Heart left ventricle (tissue), 16 donors: Measurements from ENCODE around the gene CDS1. TPM values are rescaled to one million over a fixed set of nuclear protein-coding genes. Genes with fewer than 3 reads are reported as not detected.

Experiments
- ATAC-seq, 4 donors: fragments of 200-7000 bp; cut with Tn5 transposase; one replicate each; pipeline ENCODE4 v1.9.1; 2020 to 2022; ENCODE audit warnings: moderate library complexity in 4 of 4, mild to moderate bottlenecking in 3 of 4, moderate number of reproducible peaks in 1 of 4
- DNase-seq, 5 donors: peaks; one replicate each; pipeline ENCODE4 v3.0.0-alpha.2; 2020
- H3K27ac ChIP-seq, 12 donors: fragments of 200-600 bp; sonication (generic) in 4 of 12; one replicate each; pipeline versions ENCODE4 v1.5.0 to v1.8.0; 2016 to 2022; ENCODE audit warnings: mild to moderate bottlenecking in 2 of 12
- H3K27me3 ChIP-seq, 9 donors: fragments of 200-600 bp; sonication (generic) in 2 of 9; one replicate each; pipeline versions ENCODE4 v1.5.1 to v1.8.0; 2016 to 2022; ENCODE audit warnings: mild to moderate bottlenecking in 3 of 9
- H3K36me3 ChIP-seq, 9 donors: fragments of 200-600 bp; sonication (generic) in 2 of 9; one replicate each; pipeline versions ENCODE4 v1.5.0 to v1.8.0; 2018 to 2022; ENCODE audit warnings: mild to moderate bottlenecking in 2 of 9
- H3K4me1 ChIP-seq, 12 donors: fragments of 200-600 bp; sonication (generic) in 4 of 12; one replicate each; pipeline versions ENCODE4 v1.5.0 to v1.8.0; 2016 to 2022; ENCODE audit warnings: mild to moderate bottlenecking in 3 of 12
- H3K4me3 ChIP-seq, 12 donors: fragments of 200-600 bp; sonication (generic) in 4 of 12; one replicate each; pipeline versions ENCODE4 v1.5.0 to v1.8.0; 2017 to 2022; ENCODE audit warnings: mild to moderate bottlenecking in 9 of 12, moderate library complexity in 4 of 12
- H3K9me3 ChIP-seq, 12 donors: fragments of 200-600 bp; sonication (generic) in 4 of 12; one replicate each; pipeline versions ENCODE4 v1.5.0 to v1.8.0; 2016 to 2022; ENCODE audit warnings: mild to moderate bottlenecking in 1 of 12
- POLR2A ChIP-seq, 2 donors: fragments of 450-650 bp; IDR thresholded peaks; one replicate each; pipeline ENCODE4 v1.6.1; 2017; ENCODE audit warnings: antibody characterized with exemption in 2 of 2, mild to moderate bottlenecking in 2 of 2, moderate library complexity in 2 of 2
- WGBS, 4 donors: extraction: QIAGEN DNeasy Blood & Tissue Kit in 2 of 4; methylation state at CpG; one replicate each; pipeline versions ENCODE4 v1.1.5 to v1.1.7; 2013 to 2018; 5-methylcytosine and 5-hydroxymethylcytosine counted together
- intact Hi-C, 10 donors: fragments of 100-400 bp; cut with DNase I; formaldehyde crosslinking; loops; one replicate each; pipeline versions ENCODE4 v1.11.1 to v1.14.2; 2022
- polyA plus RNA-seq, 2 donors: library from polyadenylated mRNA; stranded (reverse); fragments of 200-250 nt; gene quantifications; one replicate each; pipeline ENCODE4 v1.2.3, GENCODE V29; 2013
- total RNA-seq, 9 donors: library from RNA; depleted of rRNA in 2 of 9; stranded (reverse); fragments of >200 nt in 2 of 9; fragmentation: NEBNext Ultra II Directional in 3 of 9; extraction: Animal tissue kit (Norgen Biotek cat#: 25700) in 3 of 9; gene quantifications; one replicate each; pipeline versions ENCODE4 v1.1.0 to v1.2.4, GENCODE V29; 2016 to 2023
- TF ChIP-seq, protein P1 (sequence below), 12 donors: fragments of 200-600 bp; sonication (generic) in 4 of 12; IDR thresholded peaks; one replicate each; pipeline versions ENCODE4 v1.5.0 to v1.8.0; 2018 to 2022; ENCODE audit warnings: antibody characterized with exemption in 12 of 12, mild to moderate bottlenecking in 5 of 12
- donor health status: ischemic (EF 13 %, LVEDD 7.1; RV severe dilation, severe dysfunction).
- donor health status: healthy with polysubstance abuse.
- donor health status: DM: no; HTN: yes; CAD: no.
- donor health status: DM: no; HTN: no; CAD: no.
- donor health status: ischemic (EF 25% LVEDD 6.9; RV normal size, moderate dysfunction).
- donor health status: ischemic (EF 25% LVEDD 5.7; RV mildly dilated, moderate dysfunction).
- donor health status: healthy.
- donor health status: DM: yes; HTN: yes; CAD: no.
- donor health status: ischemic (EF 35%, LVEDD 5.7; RV mildly dilated, moderate dysfunction).
- donor health status: nonischemic (EF 11% LVEDD 7.7; RV severe dilation, severe dysfunction).
- donor health status: DM: yes; HTN: yes; CAD: no.
- donor health status: PGD.
- donor health status: ischemic (EF 29% LVEDD 5.4; RV normal size, mild dysfunction).
- donor health status: nonischemic (EF 23%, LVEDD 6.1; RV moderate dilation, normal function).

Gene CDS1
- total and polyA plus RNA-seq, 11 donors, result 0.15 to 1.7 (median 0.44) TPM

- peak in 3 of 4 donors; percentile 30 to 76 (median 47) for ATAC-seq
- H3K27ac ChIP-seq, result no peak overlapping the region
- H3K36me3 ChIP-seq, result peaks cover 0 to 100% (median 90%) of the 10 kb centered on the region in 9 donors
- 38 to 57% (median 43%) methylated on average over 8 to 9 of the region's 9 CpGs for WGBS, 4 donors
- intact Hi-C loops, result loop anchor here in 2 of 10 donors (5.0 to 10.0 kb wide), 2 partner anchors 92 to 95 kb away; partner anchors contain the start of gene CDS1 (in 2 of the 2)
- H3K9me3 ChIP-seq, result no peaks in the 10 kb centered on the region
- H3K27me3 ChIP-seq, result no peaks in the 10 kb centered on the region
- H3K4me3 ChIP-seq, result no peak overlapping the region
- no peak for TF ChIP-seq POLR2A (IDR thresholded peaks at IDR 0.05)
- TF ChIP-seq, protein P1, sequence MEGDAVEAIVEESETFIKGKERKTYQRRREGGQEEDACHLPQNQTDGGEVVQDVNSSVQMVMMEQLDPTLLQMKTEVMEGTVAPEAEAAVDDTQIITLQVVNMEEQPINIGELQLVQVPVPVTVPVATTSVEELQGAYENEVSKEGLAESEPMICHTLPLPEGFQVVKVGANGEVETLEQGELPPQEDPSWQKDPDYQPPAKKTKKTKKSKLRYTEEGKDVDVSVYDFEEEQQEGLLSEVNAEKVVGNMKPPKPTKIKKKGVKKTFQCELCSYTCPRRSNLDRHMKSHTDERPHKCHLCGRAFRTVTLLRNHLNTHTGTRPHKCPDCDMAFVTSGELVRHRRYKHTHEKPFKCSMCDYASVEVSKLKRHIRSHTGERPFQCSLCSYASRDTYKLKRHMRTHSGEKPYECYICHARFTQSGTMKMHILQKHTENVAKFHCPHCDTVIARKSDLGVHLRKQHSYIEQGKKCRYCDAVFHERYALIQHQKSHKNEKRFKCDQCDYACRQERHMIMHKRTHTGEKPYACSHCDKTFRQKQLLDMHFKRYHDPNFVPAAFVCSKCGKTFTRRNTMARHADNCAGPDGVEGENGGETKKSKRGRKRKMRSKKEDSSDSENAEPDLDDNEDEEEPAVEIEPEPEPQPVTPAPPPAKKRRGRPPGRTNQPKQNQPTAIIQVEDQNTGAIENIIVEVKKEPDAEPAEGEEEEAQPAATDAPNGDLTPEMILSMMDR (IDR thresholded peaks at IDR 0.05), result no peak
- peaks cover under 1 to 23% (median 9%) of the 10 kb centered on the region in 12 donors for H3K4me1 ChIP-seq
- no peak for DNase-seq
Measured at GRCh38 chr4:84677093-84677492, 94.2 kb downstream of the CDS1 start.

DNA sequence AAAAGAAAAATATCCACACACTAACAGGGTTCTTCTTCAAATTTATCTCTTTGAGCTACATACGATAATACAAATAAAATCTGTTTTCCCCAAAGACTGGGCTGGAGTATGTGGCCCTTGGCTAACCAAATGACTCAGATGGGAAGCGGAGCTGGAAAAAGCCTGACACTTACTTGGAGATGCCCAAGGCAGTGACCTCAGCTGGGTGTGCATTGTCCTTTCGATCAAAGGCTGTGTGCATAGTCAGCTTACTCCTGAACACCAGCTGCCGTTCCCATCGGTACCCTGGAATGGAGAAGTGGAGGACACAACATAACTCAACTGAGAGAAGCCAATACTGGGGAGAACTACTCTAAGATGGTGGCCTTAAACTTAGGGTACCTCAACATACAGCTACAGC lies 95.1 kb downstream of the CDS1 start:
- H3K4me1 ChIP-seq, result peaks cover 5 to 31% (median 16%) of the 10 kb centered on the region in 12 donors
- H3K9me3 ChIP-seq, result no peaks in the 10 kb centered on the region
- ATAC-seq, result peak in 1 of 4 donors; percentile 12
- no peak overlapping the region for H3K4me3 ChIP-seq
- no peaks in the 10 kb centered on the region for H3K27me3 ChIP-seq
- no peak overlapping the region for H3K27ac ChIP-seq
- intact Hi-C loops, result loop anchor here in 2 of 10 donors (5.0 to 10.0 kb wide), 2 partner anchors 93 to 96 kb away; partner anchors contain the start of gene CDS1 (in 2 of the 2)
- peaks cover 0 to 100% (median 90%) of the 10 kb centered on the region in 9 donors for H3K36me3 ChIP-seq
- 84 to 96% (median 90%) methylated on average over 5 of the region's 5 CpGs for WGBS, 4 donors
- no peak for DNase-seq
- TF ChIP-seq POLR2A (IDR thresholded peaks at IDR 0.05), result no peak
- TF ChIP-seq, protein P1 (IDR thresholded peaks at IDR 0.05), result no peak

- DNase-seq, result no peak
- intact Hi-C loops, result loop anchor here in 2 of 10 donors (5.0 to 10.0 kb wide), 2 partner anchors 94 to 97 kb away; partner anchors contain the start of gene CDS1 (in 2 of the 2)
- peaks cover 5 to 33% (median 16%) of the 10 kb centered on the region in 12 donors for H3K4me1 ChIP-seq
- H3K4me3 ChIP-seq, result no peak overlapping the region
- peaks cover 0 to 100% (median 96%) of the 10 kb centered on the region in 9 donors for H3K36me3 ChIP-seq
- H3K27me3 ChIP-seq, result no peaks in the 10 kb centered on the region
- no peaks in the 10 kb centered on the region for H3K9me3 ChIP-seq
- 90 to 93% (median 93%) methylated on average over 13 to 14 of the region's 14 CpGs for WGBS, 4 donors
- ATAC-seq, result peak in 1 of 4 donors; percentile 8
- no peak overlapping the region for H3K27ac ChIP-seq
- TF ChIP-seq POLR2A (IDR thresholded peaks at IDR 0.05), result no peak
- TF ChIP-seq, protein P1 (IDR thresholded peaks at IDR 0.05), result no peak
Measured at GRCh38 chr4:84678976-84679744, 96.2 kb downstream of the CDS1 start.

DNA sequence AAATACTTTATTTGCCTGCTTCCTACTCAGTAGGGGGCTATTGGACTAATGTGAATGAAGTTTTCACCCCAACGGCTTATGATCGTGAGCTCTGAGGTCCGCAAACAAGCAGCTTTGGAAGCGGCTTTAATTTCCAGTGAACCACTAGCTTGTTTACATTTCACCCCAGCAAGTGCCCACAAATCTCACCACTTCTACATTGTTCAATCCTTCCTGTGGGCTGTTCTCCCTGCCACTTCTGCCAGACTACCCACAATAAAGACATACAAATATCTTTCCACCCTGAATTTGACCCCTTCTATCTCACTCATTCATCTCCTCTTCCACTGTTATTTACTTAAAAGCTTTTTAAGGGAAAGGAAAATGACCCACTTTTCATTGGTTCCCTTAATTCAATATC lies 98.0 kb downstream of the CDS1 start:
- H3K36me3 ChIP-seq, result peaks cover 0 to 100% (median 98%) of the 10 kb centered on the region in 9 donors
- no peak for TF ChIP-seq POLR2A (IDR thresholded peaks at IDR 0.05)
- TF ChIP-seq, protein P1 (IDR thresholded peaks at IDR 0.05), result no peak
- 93 to 98% (median 96%) methylated on average over 4 of the region's 4 CpGs for WGBS, 4 donors
- no peak for ATAC-seq
- H3K4me3 ChIP-seq, result no peak overlapping the region
- intact Hi-C loops, result no loop called here
- H3K27me3 ChIP-seq, result no peaks in the 10 kb centered on the region
- peaks cover 5 to 33% (median 16%) of the 10 kb centered on the region in 12 donors for H3K4me1 ChIP-seq
- no peak for DNase-seq
- peak overlapping the region in 3 of 12 donors; percentile 55 to 76 (median 69) for H3K27ac ChIP-seq
- H3K9me3 ChIP-seq, result no peaks in the 10 kb centered on the region
